ENCODE results near the gene MAGI2.

Gene MAGI2

DNA sequence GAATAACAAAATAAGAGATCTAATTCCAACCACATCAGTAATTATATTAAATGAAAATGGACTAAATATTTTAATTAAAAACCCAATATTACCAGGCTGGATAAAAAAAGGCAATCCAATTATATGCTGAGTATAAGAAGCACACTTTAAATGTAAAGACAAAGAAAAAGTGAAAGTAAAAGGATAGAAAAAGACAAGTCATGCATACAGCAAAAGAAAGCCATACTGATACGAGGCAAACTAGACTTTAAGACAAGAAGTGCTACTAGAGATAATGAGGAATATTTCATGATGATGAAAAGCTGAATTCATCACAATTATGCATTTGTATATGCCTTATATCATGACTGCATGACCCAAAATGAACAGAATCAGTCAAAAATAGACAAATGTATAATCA, 1026.3 kb downstream of the MAGI2 start:
- no peak for DNase-seq (ENCODE audit: extremely low read depth, low read depth)
- TF ChIP-seq, protein P1, sequence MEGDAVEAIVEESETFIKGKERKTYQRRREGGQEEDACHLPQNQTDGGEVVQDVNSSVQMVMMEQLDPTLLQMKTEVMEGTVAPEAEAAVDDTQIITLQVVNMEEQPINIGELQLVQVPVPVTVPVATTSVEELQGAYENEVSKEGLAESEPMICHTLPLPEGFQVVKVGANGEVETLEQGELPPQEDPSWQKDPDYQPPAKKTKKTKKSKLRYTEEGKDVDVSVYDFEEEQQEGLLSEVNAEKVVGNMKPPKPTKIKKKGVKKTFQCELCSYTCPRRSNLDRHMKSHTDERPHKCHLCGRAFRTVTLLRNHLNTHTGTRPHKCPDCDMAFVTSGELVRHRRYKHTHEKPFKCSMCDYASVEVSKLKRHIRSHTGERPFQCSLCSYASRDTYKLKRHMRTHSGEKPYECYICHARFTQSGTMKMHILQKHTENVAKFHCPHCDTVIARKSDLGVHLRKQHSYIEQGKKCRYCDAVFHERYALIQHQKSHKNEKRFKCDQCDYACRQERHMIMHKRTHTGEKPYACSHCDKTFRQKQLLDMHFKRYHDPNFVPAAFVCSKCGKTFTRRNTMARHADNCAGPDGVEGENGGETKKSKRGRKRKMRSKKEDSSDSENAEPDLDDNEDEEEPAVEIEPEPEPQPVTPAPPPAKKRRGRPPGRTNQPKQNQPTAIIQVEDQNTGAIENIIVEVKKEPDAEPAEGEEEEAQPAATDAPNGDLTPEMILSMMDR (IDR thresholded peaks at IDR 0.05; ENCODE audit: low read depth, low read length, missing control alignments): no peak
- no peak overlapping the region for H3K4me3 ChIP-seq (replicated peaks; ENCODE audit: low read depth, low read length)

DNA sequence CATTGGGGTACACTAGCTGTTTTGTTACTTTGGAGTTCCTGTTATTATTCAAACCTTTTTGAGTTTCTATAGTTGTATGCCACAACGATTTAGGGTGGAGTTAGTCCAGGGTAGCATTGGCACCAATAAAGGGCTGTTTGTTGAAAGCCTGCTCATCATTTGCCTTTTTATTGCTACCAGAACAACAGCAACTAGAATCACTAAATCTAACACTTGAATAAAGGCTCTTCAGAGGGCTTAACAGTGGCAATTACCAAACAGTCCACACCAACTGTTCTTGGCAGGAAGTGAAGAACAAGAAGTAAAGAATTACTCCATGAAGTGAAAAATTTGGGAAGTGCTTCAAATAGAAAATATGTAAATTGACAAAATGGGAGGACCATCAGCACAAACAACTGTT, 1033.5 kb downstream of the MAGI2 start:
- DNase-seq (ENCODE audit: extremely low read depth, low read depth): no peak
- TF ChIP-seq, protein P1 (IDR thresholded peaks at IDR 0.05; ENCODE audit: low read depth, low read length, missing control alignments): no peak
- no peak overlapping the region for H3K4me3 ChIP-seq (replicated peaks; ENCODE audit: low read depth, low read length)

DNA sequence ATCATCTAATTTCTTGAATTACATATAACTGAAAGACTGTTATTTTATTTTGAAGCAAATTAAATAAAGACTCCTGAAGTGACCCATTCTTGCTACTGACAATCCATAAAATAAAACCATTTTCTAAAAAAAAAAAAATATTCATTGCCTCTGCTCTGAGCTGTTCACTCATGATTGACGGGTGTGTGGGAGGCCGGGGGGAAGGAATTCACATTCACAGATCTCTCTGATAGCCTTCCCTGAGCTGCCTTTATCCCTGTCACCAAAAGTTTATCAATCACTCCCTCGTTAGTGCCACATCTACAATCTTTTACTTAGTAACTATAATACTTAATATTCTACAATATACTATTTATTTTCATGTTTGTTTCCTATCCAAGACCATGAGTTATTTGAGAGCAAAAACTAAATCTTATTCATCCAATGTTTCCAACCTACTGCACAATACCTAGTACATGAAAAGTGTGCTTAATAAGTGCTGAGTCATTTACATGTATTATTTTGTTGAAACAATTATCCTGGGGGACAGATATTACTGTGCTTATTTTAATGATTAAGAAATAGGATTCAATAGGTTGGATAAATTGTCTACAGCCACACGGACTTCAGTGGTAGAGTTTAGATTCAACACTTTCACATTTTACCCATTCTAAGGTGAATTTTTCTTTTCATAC, 1036.2 kb downstream of the MAGI2 start:
- TF ChIP-seq, protein P1 (IDR thresholded peaks at IDR 0.05; ENCODE audit: low read depth, low read length, missing control alignments): no peak
- no peak for DNase-seq (ENCODE audit: extremely low read depth, low read depth)
- H3K4me3 ChIP-seq (replicated peaks; ENCODE audit: low read depth, low read length): no peak overlapping the region

DNA sequence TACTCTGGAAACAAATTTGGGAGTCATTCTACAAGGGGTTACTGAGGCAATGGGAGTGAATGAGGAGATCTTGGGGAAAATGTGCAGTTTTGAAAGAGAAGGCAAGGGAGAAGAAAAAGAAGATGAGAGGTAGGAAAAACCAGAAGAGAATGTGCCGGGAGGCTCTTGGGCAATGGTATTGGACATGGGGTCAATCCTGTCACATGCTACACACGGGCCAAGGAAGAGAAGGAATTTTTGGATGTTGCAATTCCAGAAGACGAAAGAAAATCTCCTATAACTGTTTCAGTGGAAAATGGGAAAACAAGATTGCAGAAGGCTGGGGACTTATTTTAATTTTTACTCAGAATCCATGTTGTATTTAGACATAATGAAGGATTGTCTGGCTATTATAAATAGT, 1039.9 kb downstream of the MAGI2 start:
- TF ChIP-seq, protein P1 (IDR thresholded peaks at IDR 0.05; ENCODE audit: low read depth, low read length, missing control alignments): no peak
- DNase-seq (ENCODE audit: extremely low read depth, low read depth): no peak
- no peak overlapping the region for H3K4me3 ChIP-seq (replicated peaks; ENCODE audit: low read depth, low read length)

DNA sequence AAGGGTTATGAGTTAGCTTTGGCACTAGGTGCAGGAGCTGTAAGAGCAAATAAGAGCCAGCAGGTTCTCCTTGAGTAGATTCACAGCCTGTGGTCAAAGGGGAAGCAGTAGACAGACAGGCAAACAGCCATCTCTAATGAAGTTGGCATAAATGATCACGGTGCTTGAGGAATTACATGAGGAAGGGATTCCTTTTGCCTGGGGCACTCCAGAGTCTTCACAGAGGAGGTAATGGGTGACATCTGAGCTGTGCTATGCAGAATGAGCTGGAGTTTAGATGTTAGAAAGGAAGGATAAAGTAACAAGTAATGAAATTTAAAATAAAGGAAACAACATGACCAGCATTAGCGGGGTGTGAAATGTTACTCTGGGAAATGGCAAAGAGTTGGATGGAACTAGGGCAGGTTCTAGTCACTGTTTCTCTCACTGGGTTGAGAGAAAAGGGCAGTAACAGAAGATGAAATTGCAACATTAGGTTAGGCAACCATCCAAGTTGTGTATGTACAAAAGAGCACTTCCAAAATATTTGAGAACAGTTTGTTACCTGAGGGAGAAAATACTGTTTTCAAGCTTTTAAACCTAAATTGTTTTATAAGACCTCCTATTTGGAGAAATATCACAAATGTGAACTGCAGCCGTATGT, 1041.1 kb downstream of the MAGI2 start:
- H3K4me3 ChIP-seq (replicated peaks; ENCODE audit: low read depth, low read length): no peak overlapping the region
- TF ChIP-seq, protein P1 (IDR thresholded peaks at IDR 0.05; ENCODE audit: low read depth, low read length, missing control alignments): no peak
- DNase-seq (ENCODE audit: extremely low read depth, low read depth): no peak

DNA sequence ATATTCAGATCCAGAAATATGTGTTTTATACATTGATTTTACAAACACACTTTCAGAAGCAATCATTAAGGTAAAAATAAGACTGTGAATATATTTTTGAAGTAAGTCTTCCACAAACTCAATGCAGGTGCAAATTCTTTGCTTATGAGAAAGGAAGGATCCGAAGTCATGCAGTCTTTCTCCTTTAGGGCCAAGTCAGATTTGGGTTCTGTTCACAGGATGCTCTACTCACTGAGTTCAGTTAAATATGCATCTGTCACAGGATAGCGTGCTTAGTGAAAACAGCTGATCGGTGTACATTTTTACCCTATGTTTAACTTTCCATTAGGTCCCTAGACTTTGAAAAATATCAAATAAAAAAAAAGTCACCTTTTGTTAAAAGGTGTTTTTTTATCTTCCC, 1046.4 kb downstream of the MAGI2 start:
- no peak overlapping the region for H3K4me3 ChIP-seq (replicated peaks; ENCODE audit: low read depth, low read length)
- DNase-seq (ENCODE audit: extremely low read depth, low read depth): no peak
- TF ChIP-seq, protein P1 (IDR thresholded peaks at IDR 0.05; ENCODE audit: low read depth, low read length, missing control alignments): no peak

Measured in HFF-Myc (cell line).